Esophagus (tissue), 2 donors: ENCODE results near the gene IL21R. TPM values are rescaled to one million over a fixed set of nuclear protein-coding genes. Genes with fewer than 3 reads are reported as not detected.
"Not testable (repeated sequence)": the region's sequence is repeated elsewhere in the genome, so short reads cannot be mapped to it uniquely, and the experiment has no call there.

Source experiments
- H3K27ac ChIP-seq, 2 donors: one replicate each; pipeline ENCODE4 v1.5.1; 2013; ENCODE audit warnings: low read depth in 2 of 2, mild to moderate bottlenecking in 2 of 2, inconsistent platforms in 1 of 2, low read length in 1 of 2, moderate library complexity in 1 of 2
- H3K27me3 ChIP-seq, 2 donors: one replicate each; pipeline ENCODE4 v1.6.1; 2013; ENCODE audit warnings: low read length in 2 of 2, control low read depth in 1 of 2, mild to moderate bottlenecking in 1 of 2; ENCODE audit not compliant: insufficient read depth in 2 of 2, control insufficient read depth in 1 of 2
- H3K36me3 ChIP-seq, 2 donors: one replicate each; pipeline ENCODE4 v1.6.1; 2013; ENCODE audit warnings: low read length in 1 of 2; ENCODE audit not compliant: control insufficient read depth in 2 of 2, insufficient read depth in 2 of 2
- H3K4me1 ChIP-seq, 2 donors: one replicate each; pipeline ENCODE4 v1.6.1; 2013; ENCODE audit warnings: low read length in 1 of 2; ENCODE audit not compliant: control insufficient read depth in 2 of 2, insufficient read depth in 2 of 2
- H3K4me3 ChIP-seq, 2 donors: one replicate each; pipeline ENCODE4 v1.5.1; 2013; ENCODE audit warnings: low read length in 2 of 2, mild to moderate bottlenecking in 2 of 2, low read depth in 1 of 2, moderate library complexity in 1 of 2
- H3K9me3 ChIP-seq, 2 donors: one replicate each; pipeline ENCODE4 v1.6.1; 2013; ENCODE audit warnings: mild to moderate bottlenecking in 2 of 2, low read depth in 1 of 2, low read length in 1 of 2, moderate library complexity in 1 of 2; ENCODE audit not compliant: control insufficient read depth in 2 of 2, insufficient read depth in 1 of 2
- WGBS, 2 donors: extraction: QIAGEN DNeasy Blood & Tissue Kit; methylation state at CpG; one replicate each; pipeline ENCODE4 v1.1.7; 2013; 5-methylcytosine and 5-hydroxymethylcytosine counted together
- polyA plus RNA-seq, 2 donors: library from polyadenylated mRNA; stranded (reverse); fragments of 200-250 nt; gene quantifications; one replicate each; pipeline ENCODE4 v1.2.3, GENCODE V29; 2013
- donor health status: healthy with polysubstance abuse.
- donor health status: Bipolar disorder and iron deficiency.

The IL21R gene
- polyA plus RNA-seq, 2 donors = 0.19 to 0.24 TPM

GRCh38 chr16:27430512-27430911 is 28.5 kb downstream of the IL21R start:
- 89% methylated on average over 7 of the region's 7 CpGs for WGBS, 2 donors
- Histone ChIP-seq H3K4me1 (peaks cover 0 to 2% of the 10 kb centered on the region in 2 donors), H3K9me3 (no peaks in the 10 kb centered on the region), H3K4me3 (no peak overlapping the region), H3K27me3 (no peaks in the 10 kb centered on the region), H3K27ac (no peak overlapping the region), H3K36me3 (no peaks in the 10 kb centered on the region)

GRCh38 chr16:27430923-27431484 is 29.0 kb downstream of the IL21R start:
- no peaks in the 10 kb centered on the region for H3K27me3 ChIP-seq
- H3K4me1 ChIP-seq = peaks cover 0 to 2% of the 10 kb centered on the region in 2 donors
- H3K27ac ChIP-seq = no peak overlapping the region
- 63 to 78% methylated on average over 10 of the region's 10 CpGs for WGBS, 2 donors
- H3K4me3 ChIP-seq = no peak overlapping the region
- no peaks in the 10 kb centered on the region for H3K36me3 ChIP-seq
- H3K9me3 ChIP-seq = no peaks in the 10 kb centered on the region

GRCh38 chr16:27431773-27432532 is 30.0 kb downstream of the IL21R start:
- peaks cover 0 to 2% of the 10 kb centered on the region in 2 donors for H3K4me1 ChIP-seq
- H3K36me3 ChIP-seq = no peaks in the 10 kb centered on the region
- H3K27me3 ChIP-seq = no peaks in the 10 kb centered on the region
- no peak overlapping the region for H3K4me3 ChIP-seq
- no peaks in the 10 kb centered on the region for H3K9me3 ChIP-seq
- no peak overlapping the region for H3K27ac ChIP-seq
- 71% methylated on average over 15 of the region's 15 CpGs for WGBS, 2 donors

DNA sequence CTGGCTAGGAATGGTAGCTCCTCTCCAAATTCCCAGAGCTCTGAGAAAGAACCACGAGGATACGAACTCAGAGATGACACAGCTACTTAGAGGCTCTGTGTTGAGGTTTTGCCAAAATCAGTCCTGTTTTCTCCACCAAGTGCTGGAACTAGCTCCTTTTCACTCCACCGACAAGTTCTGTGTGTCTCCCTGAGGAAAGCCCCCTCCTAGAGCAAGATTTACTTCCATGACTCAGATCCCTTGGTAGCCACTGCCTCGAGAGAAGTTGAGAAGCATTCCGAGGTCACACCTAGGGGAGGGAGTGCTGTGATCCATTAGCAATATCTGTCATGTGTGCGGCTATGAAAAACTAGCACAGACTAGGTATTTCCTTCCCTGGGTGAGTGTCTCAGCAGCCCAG is 30.6 kb downstream of the IL21R start:
- WGBS, 2 donors = 29 to 34% methylated on average over 6 of the region's 6 CpGs
- Histone ChIP-seq H3K9me3 (no peaks in the 10 kb centered on the region), H3K4me1 (peaks cover 0 to 2% of the 10 kb centered on the region in 2 donors), H3K36me3 (no peaks in the 10 kb centered on the region), H3K27me3 (no peaks in the 10 kb centered on the region), H3K4me3 (no peak overlapping the region), H3K27ac (no peak overlapping the region)

GRCh38 chr16:27433191-27433590 is 31.2 kb downstream of the IL21R start:
- not testable (repeated sequence) for H3K27me3 ChIP-seq, H3K36me3 ChIP-seq, H3K9me3 ChIP-seq, H3K4me3 ChIP-seq, H3K4me1 ChIP-seq, H3K27ac ChIP-seq
- WGBS, 2 donors = 82 to 92% methylated on average over 5 of the region's 5 CpGs

DNA sequence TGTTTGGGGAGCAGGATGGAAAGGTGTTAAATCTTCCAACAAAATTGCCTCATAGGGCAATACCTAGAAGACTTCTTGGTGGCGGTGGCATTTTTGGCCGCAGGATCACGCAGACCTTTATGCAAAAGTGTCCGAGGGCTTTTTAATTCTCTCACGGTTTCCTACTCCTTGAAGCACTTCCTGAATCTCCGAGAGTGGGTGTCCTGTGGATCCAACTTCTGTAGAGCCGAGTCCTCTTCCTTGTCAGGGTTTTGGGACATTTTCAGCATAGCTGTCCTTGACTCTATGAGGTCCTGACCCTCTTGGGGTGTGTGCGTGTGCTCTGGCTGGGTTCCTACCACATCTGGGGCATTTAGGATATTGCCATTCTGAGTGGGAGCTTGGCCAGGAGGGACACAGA is 31.7 kb downstream of the IL21R start:
- Histone ChIP-seq H3K36me3 (no peaks in the 10 kb centered on the region), H3K4me1 (peaks cover 0 to 2% of the 10 kb centered on the region in 2 donors), H3K27me3 (no peaks in the 10 kb centered on the region), H3K27ac (no peak overlapping the region), H3K9me3 (no peaks in the 10 kb centered on the region), H3K4me3 (no peak overlapping the region)
- 76 to 77% methylated on average over 8 of the region's 8 CpGs for WGBS, 2 donors

GRCh38 chr16:27434141-27435051 is 32.4 kb downstream of the IL21R start:
- Histone ChIP-seq H3K9me3 (peaks cover 0 to 3% of the 10 kb centered on the region in 2 donors), H3K4me1 (peaks cover 0 to 2% of the 10 kb centered on the region in 2 donors), H3K36me3 (no peaks in the 10 kb centered on the region), H3K27ac (no peak overlapping the region), H3K4me3 (no peak overlapping the region), H3K27me3 (no peaks in the 10 kb centered on the region)
- WGBS, 2 donors = 87 to 92% methylated on average over 16 of the region's 16 CpGs

DNA sequence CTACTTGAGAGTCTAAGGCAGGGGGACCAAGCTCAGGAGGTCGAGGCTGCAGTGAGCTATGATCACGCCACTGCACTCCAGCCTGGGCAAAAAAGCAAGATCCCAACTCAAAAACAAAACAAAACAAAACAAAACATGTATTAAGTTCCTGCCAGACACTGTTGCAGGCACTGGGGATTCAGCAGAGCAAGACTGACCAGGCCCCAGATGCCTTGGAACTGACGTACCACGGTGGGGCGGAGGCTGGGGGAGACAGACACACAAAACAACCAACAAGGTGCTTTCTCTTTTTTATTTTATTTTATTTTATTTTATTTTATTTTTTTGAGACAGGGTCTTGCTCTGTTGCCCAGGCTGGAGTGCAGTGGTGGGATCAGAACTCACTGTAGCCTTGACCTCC is 33.2 kb downstream of the IL21R start:
- H3K4me1 ChIP-seq, H3K36me3 ChIP-seq, H3K27me3 ChIP-seq, H3K27ac ChIP-seq, H3K9me3 ChIP-seq, H3K4me3 ChIP-seq: not testable (repeated sequence)
- WGBS, 2 donors = 92% methylated on average over 5 of the region's 5 CpGs

GRCh38 chr16:27436065-27436464 is 34.1 kb downstream of the IL21R start:
- Histone ChIP-seq H3K9me3 (peaks cover 0 to 4% of the 10 kb centered on the region in 2 donors), H3K27me3 (no peaks in the 10 kb centered on the region), H3K4me1 (peaks cover 0 to 2% of the 10 kb centered on the region in 2 donors), H3K36me3 (no peaks in the 10 kb centered on the region), H3K27ac (no peak overlapping the region), H3K4me3 (no peak overlapping the region)
- WGBS, 2 donors = 90 to 92% methylated on average over 8 of the region's 8 CpGs
